Omental fat pad (tissue), 4 donors: ENCODE results near the gene KRT222. TPM values are rescaled to one million over a fixed set of nuclear protein-coding genes. Genes with fewer than 3 reads are reported as not detected.

Experiments used
- ATAC-seq: fragments of 150-250 bp; one replicate; pipeline ENCODE4 v1.9.1; 2016; ENCODE audit warnings: mild to moderate bottlenecking, moderate library complexity; ENCODE audit not compliant: low FRiP score
- DNase-seq: peaks from one replicate; pipeline ENCODE4 v3.0.0-alpha.2; 2019; ENCODE audit warnings: low spot score
- CTCF ChIP-seq, 3 donors: fragments of 450-650 bp; IDR thresholded peaks; one replicate each; pipeline ENCODE4 v1.5.1; 2016 to 2017; ENCODE audit warnings: antibody characterized with exemption in 3 of 3, mild to moderate bottlenecking in 3 of 3, moderate library complexity in 2 of 3
- total RNA-seq, 4 donors: library from RNA; depleted of rRNA; stranded (reverse); fragments of >200 nt; gene quantifications; one replicate each; pipeline ENCODE4 v1.1.0, GENCODE V29; 2016

KRT222 gene
- total RNA-seq, 4 donors from 2014 or later: 2.0 to 11.5 (median 3.5) TPM; not detected in 1

- TF ChIP-seq CTCF (IDR thresholded peaks at IDR 0.05): no peak
- no peak for ATAC-seq
- DNase-seq: no peak
Observed at GRCh38 chr17:40646791-40647623, 18.0 kb downstream of the KRT222 start.

- TF ChIP-seq CTCF (IDR thresholded peaks at IDR 0.05): no peak
- no peak for ATAC-seq
- no peak for DNase-seq
Observed at GRCh38 chr17:40645943-40646342, 19.0 kb downstream of the KRT222 start.

- no peak for ATAC-seq
- no peak for DNase-seq
- TF ChIP-seq CTCF (IDR thresholded peaks at IDR 0.05): no peak
Observed at GRCh38 chr17:40645291-40645690, 19.7 kb downstream of the KRT222 start.

GRCh38 chr17:40637931-40638330, 27.0 kb downstream of the KRT222 start:
- ATAC-seq (no peak), DNase-seq (no peak)
- no peak for TF ChIP-seq CTCF (IDR thresholded peaks at IDR 0.05)

GRCh38 chr17:40633871-40634270, 31.1 kb downstream of the KRT222 start:
- no peak for TF ChIP-seq CTCF (IDR thresholded peaks at IDR 0.05)
- DNase-seq (no peak), ATAC-seq (no peak)

- DNase-seq (no peak), ATAC-seq (no peak)
- no peak for TF ChIP-seq CTCF (IDR thresholded peaks at IDR 0.05)
Observed at GRCh38 chr17:40632216-40632615, 32.8 kb downstream of the KRT222 start.

GRCh38 chr17:40629842-40630241, 35.1 kb downstream of the KRT222 start:
- no peak for TF ChIP-seq CTCF (IDR thresholded peaks at IDR 0.05)
- ATAC-seq: no peak
- DNase-seq: no peak
